B cell (primary cell): ENCODE results near the gene SDC1. TPM values are rescaled to one million over a fixed set of nuclear protein-coding genes. Genes with fewer than 3 reads are reported as not detected.

Experiments used
- ATAC-seq: fragments of 200-7000 bp; cut with Tn5 transposase; one replicate; pipeline ENCODE4 v1.10.0; 2021; ENCODE audit warnings: low read depth, mild to moderate bottlenecking, moderate number of reproducible peaks, moderate library complexity
- CTCF ChIA-PET: fragments of 350-600 bp; sonication (Branson Sonifier 250); formaldehyde crosslinking; loops from one replicate; lab custom pipeline; 2021; ENCODE audit warnings: antibody characterized with exemption, inconsistent platforms; lab: Charles Lee
- POLR2A ChIA-PET: fragments of 350-600 bp; sonication (Branson Sonifier 250); formaldehyde crosslinking; loops from one replicate; lab custom pipeline; 2021; ENCODE audit warnings: antibody characterized with exemption; lab: Charles Lee
- DNase-seq: peaks from one replicate; pipeline ENCODE4 v3.0.0; 2013
- H2AFZ ChIP-seq: 2 replicates; pipeline ENCODE4 v1.6.1; 2012; ENCODE audit warnings: mild to moderate bottlenecking, low read depth, low read length; ENCODE audit not compliant: insufficient read depth, poor library complexity, severe bottlenecking
- H3K27ac ChIP-seq, 2 donors: 1 replicate in 1 of 2; 2 replicates in 1 of 2; pipeline ENCODE4 v1.5.1; 2012 to 2013; ENCODE audit warnings: low read length in 2 of 2, mild to moderate bottlenecking in 2 of 2, moderate library complexity in 1 of 2
- H3K27me3 ChIP-seq, 4 experiments: fragments of 200-600 bp in 1 of 4; sonication (generic) in 1 of 4; replicated peaks in 1 of 4; 1 replicate in 2 of 4; 2 replicates in 2 of 4; pipeline versions ENCODE4 v1.6.1 to v1.7.0; 2013 to 2016; ENCODE audit warnings: low read length in 3 of 4, mild to moderate bottlenecking in 2 of 4, mixed read lengths in 1 of 4, moderate library complexity in 1 of 4; ENCODE audit not compliant: insufficient read depth in 4 of 4, control insufficient read depth in 3 of 4; ENCODE audit errors: control extremely low read depth in 1 of 4
- H3K36me3 ChIP-seq, 2 experiments: replicated peaks in 1 of 2; 1 replicate in 1 of 2; 2 replicates in 1 of 2; pipeline versions ENCODE4 v1.6.1 to v1.7.1; 2013; ENCODE audit warnings: low read length in 1 of 2; ENCODE audit not compliant: insufficient read depth in 2 of 2, control insufficient read depth in 1 of 2; ENCODE audit errors: control extremely low read depth in 1 of 2, extremely low read depth in 1 of 2
- H3K4me1 ChIP-seq, 2 donors: fragments of 200-600 bp in 1 of 2; sonication (generic) in 1 of 2; 1 replicate in 1 of 2; 2 replicates in 1 of 2; pipeline versions ENCODE4 v1.5.1 to v1.6.1; 2013 to 2017; ENCODE audit warnings: low read length in 2 of 2; ENCODE audit not compliant: control insufficient read depth in 2 of 2, insufficient read depth in 2 of 2
- H3K4me2 ChIP-seq: replicated peaks from 2 replicates; pipeline ENCODE3; 2012; ENCODE audit warnings: mild to moderate bottlenecking, low read depth, low read length; ENCODE audit not compliant: poor library complexity, severe bottlenecking
- H3K4me3 ChIP-seq, 5 experiments: fragments of 200-600 bp in 1 of 5; sonication (generic) in 1 of 5; 1 replicate in 3 of 5; 2 replicates in 2 of 5; pipeline versions ENCODE4 v1.5.1 to v1.7.0; 2011 to 2016; ENCODE audit warnings: low read length in 4 of 5, mild to moderate bottlenecking in 4 of 5, low read depth in 2 of 5, control low read depth in 1 of 5, moderate library complexity in 1 of 5; ENCODE audit not compliant: insufficient read depth in 1 of 5; ENCODE audit errors: control extremely low read depth in 1 of 5, extremely low read depth in 1 of 5
- H3K79me2 ChIP-seq: fragments of 200-600 bp; sonication (generic); one replicate; pipeline ENCODE4 v1.6.0; 2016; ENCODE audit warnings: low read length; ENCODE audit not compliant: control insufficient read depth, insufficient read depth
- H3K9ac ChIP-seq: fragments of 200-600 bp; sonication (generic); 2 replicates; pipeline ENCODE4 v1.6.1; 2017; ENCODE audit warnings: mild to moderate bottlenecking, low read length, moderate library complexity
- H3K9me3 ChIP-seq, 3 donors: one replicate each; pipeline versions ENCODE4 v1.6.1 to v1.7.1; 2013; ENCODE audit warnings: low read length in 2 of 3; ENCODE audit not compliant: control insufficient read depth in 2 of 3, insufficient read depth in 1 of 3; ENCODE audit errors: control extremely low read depth in 1 of 3
- H4K20me1 ChIP-seq: 2 replicates; pipeline ENCODE4 v1.6.0; 2012; ENCODE audit warnings: mild to moderate bottlenecking, low read length; ENCODE audit not compliant: insufficient read depth, control insufficient read depth, poor library complexity, severe bottlenecking
- H3K27ac Mint-ChIP-seq: one replicate; pipeline ENCODE4 v1.8.0; 2021; ENCODE audit warnings: mixed read lengths
- H3K27me3 Mint-ChIP-seq: one replicate; pipeline ENCODE4 v1.8.0; 2021; ENCODE audit warnings: mixed read lengths
- H3K4me1 Mint-ChIP-seq: one replicate; pipeline ENCODE4 v1.8.0; 2021; ENCODE audit warnings: mixed read lengths
- H3K4me3 Mint-ChIP-seq: one replicate; pipeline ENCODE4 v1.8.0; 2021; ENCODE audit warnings: mixed read lengths
- H3K9me3 Mint-ChIP-seq: one replicate; pipeline ENCODE4 v1.8.0; 2022; ENCODE audit warnings: mixed read lengths; ENCODE audit not compliant: insufficient read depth
- EZH2 ChIP-seq: IDR thresholded peaks from 2 replicates; pipeline ENCODE4 v1.6.1; 2012; ENCODE audit warnings: borderline replicate concordance, low read depth, mild to moderate bottlenecking, moderate library complexity, low read length; ENCODE audit not compliant: insufficient read depth, poor library complexity, severe bottlenecking
- WGBS: methylation state at CpG from one replicate; pipeline ENCODE4 v1.1.5; 2013; ENCODE audit warnings: missing lambda C conversion rate; ENCODE audit not compliant: insufficient coverage; 5-methylcytosine and 5-hydroxymethylcytosine counted together
- intact Hi-C: fragments of 100-400 bp; cut with micrococcal nuclease; formaldehyde crosslinking; loops from one replicate; pipeline ENCODE4 v1.10.0; 2022
- polyA plus RNA-seq: library from polyadenylated mRNA; depleted of rRNA; stranded (reverse); fragments of >200 nt; gene quantifications from 2 replicates; pipeline ENCODE4 v1.2.3, GENCODE V29; 2012
- total RNA-seq, 2 donors: library from RNA; stranded (reverse); fragments of 120-200 nt in 1 of 2; gene quantifications; 1 replicate in 1 of 2; 2 replicates in 1 of 2; pipeline versions ENCODE4 v1.2.3 to v1.2.4, GENCODE V29; 2013 to 2022
- TF ChIP-seq, protein P1 (sequence below): fragments of 200-600 bp; IDR thresholded peaks from one replicate; pipeline ENCODE4 v1.8.0; 2022; ENCODE audit warnings: antibody characterized with exemption, mild to moderate bottlenecking

The SDC1 gene
- total and polyA plus RNA-seq, 2 donors (not counting 1 experiment from before 2014, with no cell fraction given): 0.22 TPM; not detected in 1

DNA sequence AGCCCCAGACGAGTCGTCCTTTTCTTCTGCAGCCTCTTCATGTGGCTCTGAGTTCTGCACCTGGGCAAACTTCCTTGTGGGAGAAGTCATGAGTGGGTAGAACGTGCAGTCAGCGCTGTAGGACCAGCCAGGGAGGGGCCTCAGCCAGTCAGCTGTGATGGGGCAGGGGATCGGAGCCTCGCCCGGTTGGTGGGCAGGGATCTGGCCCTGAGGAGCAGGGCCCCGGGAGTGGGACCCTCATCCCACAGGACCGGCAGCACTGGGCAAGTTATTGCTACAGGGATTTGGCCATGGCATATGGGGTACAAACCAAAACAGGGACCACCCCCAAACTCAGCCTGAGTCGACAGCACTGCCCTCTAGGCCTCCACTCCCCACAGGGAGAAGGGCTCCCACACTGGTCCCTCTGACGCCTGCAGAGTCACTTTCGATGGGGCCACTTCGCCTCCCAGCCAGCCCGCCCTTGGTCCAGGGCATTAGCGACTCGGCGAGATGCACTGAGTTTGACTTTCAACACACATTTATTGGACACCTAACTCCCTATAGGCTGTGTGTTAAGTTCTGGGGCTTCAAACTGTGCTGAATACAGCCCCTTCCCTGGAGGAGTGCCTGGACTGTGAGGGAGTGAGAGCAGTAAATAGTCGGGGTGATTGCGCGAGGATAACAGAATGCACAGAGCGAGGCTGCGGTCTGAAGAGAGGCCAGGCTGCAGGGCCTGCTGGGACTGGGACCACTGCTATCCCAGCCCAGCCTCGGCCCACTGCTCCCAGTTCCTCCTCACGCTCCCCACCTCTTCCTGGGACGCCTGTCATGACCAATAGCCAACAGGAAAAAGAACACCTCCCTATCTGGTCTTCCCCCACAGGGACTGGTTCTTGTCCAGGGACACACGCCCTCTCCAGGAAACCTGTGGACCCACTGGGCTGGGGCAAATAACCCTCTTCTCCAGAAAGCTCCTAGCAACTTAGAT lies 55.9 kb downstream of the SDC1 start:
- Histone ChIP-seq H3K9ac (no peak overlapping the region), H4K20me1 (no peaks in the 10 kb centered on the region), H3K79me2 (no peaks in the 10 kb centered on the region), H3K27me3 (peaks cover 0 to 7% (median 0%) of the 10 kb centered on the region in 4 experiments), H3K4me3 (no peak overlapping the region), H3K4me1 (no peaks in the 10 kb centered on the region), H3K9me3 (no peaks in the 10 kb centered on the region), H2AFZ (no peak overlapping the region), H3K4me2 (no peak overlapping the region), H3K36me3 (no peaks in the 10 kb centered on the region), H3K27ac (no peak overlapping the region)
- intact Hi-C loops: no loop called here
- no peak for DNase-seq
- WGBS: 84% methylated on average over 20 of the region's 26 CpGs
- ChIA-PET POLR2A (no interaction called here), CTCF (no interaction called here)
- no peak overlapping the region for H3K27ac Mint-ChIP-seq
- no peaks in the 10 kb centered on the region for H3K4me1 Mint-ChIP-seq
- H3K4me3 Mint-ChIP-seq: no peak overlapping the region
- H3K27me3 Mint-ChIP-seq: peaks cover 7% of the 10 kb centered on the region
- no peaks in the 10 kb centered on the region for H3K9me3 Mint-ChIP-seq
- TF ChIP-seq, protein P1, sequence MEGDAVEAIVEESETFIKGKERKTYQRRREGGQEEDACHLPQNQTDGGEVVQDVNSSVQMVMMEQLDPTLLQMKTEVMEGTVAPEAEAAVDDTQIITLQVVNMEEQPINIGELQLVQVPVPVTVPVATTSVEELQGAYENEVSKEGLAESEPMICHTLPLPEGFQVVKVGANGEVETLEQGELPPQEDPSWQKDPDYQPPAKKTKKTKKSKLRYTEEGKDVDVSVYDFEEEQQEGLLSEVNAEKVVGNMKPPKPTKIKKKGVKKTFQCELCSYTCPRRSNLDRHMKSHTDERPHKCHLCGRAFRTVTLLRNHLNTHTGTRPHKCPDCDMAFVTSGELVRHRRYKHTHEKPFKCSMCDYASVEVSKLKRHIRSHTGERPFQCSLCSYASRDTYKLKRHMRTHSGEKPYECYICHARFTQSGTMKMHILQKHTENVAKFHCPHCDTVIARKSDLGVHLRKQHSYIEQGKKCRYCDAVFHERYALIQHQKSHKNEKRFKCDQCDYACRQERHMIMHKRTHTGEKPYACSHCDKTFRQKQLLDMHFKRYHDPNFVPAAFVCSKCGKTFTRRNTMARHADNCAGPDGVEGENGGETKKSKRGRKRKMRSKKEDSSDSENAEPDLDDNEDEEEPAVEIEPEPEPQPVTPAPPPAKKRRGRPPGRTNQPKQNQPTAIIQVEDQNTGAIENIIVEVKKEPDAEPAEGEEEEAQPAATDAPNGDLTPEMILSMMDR: no peak
- no peak for TF ChIP-seq EZH2
- no peak for ATAC-seq
